K562 (cell line): ENCODE measurements around the gene PADI4.

Source experiments
- EP300 ChIP-seq: IDR thresholded peaks from 2 replicates; pipeline ENCODE4 v1.6.1; 2012; ENCODE audit warnings: low read length, improper control_type of control experiment
- RNF2 ChIP-seq: sonication (generic); IDR thresholded peaks from 2 replicates; pipeline ENCODE4 v1.6.1; 2016
- YY1 ChIP-seq, 3 experiments: IDR thresholded peaks; 2 replicates each; pipeline ENCODE4 v1.6.1; 2011; ENCODE audit warnings: low read length in 2 of 3, mild to moderate bottlenecking in 2 of 3, moderate library complexity in 2 of 3, borderline replicate concordance in 1 of 3, control low read depth in 1 of 3, low read depth in 1 of 3; ENCODE audit not compliant: insufficient read depth in 3 of 3, insufficient replicate concordance in 2 of 3, control insufficient read depth in 1 of 3, insufficient read length in 1 of 3; ENCODE audit errors: extremely low read depth in 1 of 3
- ZKSCAN1 ChIP-seq: fragments of 150-350 bp; IDR thresholded peaks from 2 replicates; pipeline ENCODE4 v1.6.1; 2016; ENCODE audit warnings: low read depth, low read length
- ZNF263 ChIP-seq: sonication (generic); formaldehyde crosslinking; IDR thresholded peaks from 2 replicates; pipeline ENCODE4 v1.8.0; 2022; ENCODE audit warnings: mild to moderate bottlenecking, missing genetic modification reagents, borderline replicate concordance

DNA sequence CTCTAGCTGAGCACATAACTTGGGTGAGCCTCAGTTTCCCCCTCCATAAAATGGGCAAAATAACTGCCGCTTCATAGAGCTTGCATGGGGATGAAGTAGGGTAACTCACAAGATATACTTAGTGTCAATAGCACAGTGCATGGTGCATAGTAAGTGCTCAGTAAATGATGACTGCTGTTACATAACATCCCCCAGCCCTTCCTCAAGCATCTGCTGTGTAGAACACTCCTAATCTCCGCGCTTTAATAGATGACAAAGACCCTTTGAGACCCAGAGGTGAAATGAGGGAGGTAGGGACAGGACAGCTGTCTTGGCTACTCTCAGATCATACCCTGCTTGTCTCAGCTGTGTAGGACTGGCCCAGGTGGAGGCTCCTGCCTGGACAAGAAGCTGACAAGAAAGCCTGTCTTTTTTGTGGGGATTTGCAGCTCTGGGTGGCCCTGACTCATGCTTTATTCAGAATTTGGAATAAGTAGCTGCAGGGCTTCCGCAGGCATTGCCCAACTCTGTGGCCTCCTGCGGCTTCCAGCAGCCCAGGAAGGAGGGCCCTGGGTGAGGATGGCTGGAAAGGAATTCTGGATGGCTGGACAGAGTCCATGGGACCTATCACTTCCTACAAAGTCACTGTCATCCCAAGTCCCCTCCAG, 20.7 kb upstream of the PADI4 start:
- TF ChIP-seq RNF2, result no peak
- TF ChIP-seq EP300, result no peak
- TF ChIP-seq ZNF263, result no peak
- no peak for TF ChIP-seq ZKSCAN1
- no peak for TF ChIP-seq YY1 (IDR thresholded peaks at IDR 0.05; ENCODE audit: borderline replicate concordance in 1 of 3, control insufficient read depth in 1 of 3, extremely low read depth in 1 of 3, insufficient read depth in 3 of 3, insufficient read length in 1 of 3, insufficient replicate concordance in 2 of 3, low read depth in 1 of 3, low read length in 2 of 3)
